Measurements from ENCODE around the gene ZDBF2. TPM values are rescaled to one million over a fixed set of nuclear protein-coding genes. Genes with fewer than 3 reads are reported as not detected.
"Not testable (repeated sequence)": the region's sequence is repeated elsewhere in the genome, so short reads cannot be mapped to it uniquely, and the experiment has no call there.

The ZDBF2 gene
- 11.0 TPM for polyA plus RNA-seq (ENCODE audit: insufficient read length)

DNA sequence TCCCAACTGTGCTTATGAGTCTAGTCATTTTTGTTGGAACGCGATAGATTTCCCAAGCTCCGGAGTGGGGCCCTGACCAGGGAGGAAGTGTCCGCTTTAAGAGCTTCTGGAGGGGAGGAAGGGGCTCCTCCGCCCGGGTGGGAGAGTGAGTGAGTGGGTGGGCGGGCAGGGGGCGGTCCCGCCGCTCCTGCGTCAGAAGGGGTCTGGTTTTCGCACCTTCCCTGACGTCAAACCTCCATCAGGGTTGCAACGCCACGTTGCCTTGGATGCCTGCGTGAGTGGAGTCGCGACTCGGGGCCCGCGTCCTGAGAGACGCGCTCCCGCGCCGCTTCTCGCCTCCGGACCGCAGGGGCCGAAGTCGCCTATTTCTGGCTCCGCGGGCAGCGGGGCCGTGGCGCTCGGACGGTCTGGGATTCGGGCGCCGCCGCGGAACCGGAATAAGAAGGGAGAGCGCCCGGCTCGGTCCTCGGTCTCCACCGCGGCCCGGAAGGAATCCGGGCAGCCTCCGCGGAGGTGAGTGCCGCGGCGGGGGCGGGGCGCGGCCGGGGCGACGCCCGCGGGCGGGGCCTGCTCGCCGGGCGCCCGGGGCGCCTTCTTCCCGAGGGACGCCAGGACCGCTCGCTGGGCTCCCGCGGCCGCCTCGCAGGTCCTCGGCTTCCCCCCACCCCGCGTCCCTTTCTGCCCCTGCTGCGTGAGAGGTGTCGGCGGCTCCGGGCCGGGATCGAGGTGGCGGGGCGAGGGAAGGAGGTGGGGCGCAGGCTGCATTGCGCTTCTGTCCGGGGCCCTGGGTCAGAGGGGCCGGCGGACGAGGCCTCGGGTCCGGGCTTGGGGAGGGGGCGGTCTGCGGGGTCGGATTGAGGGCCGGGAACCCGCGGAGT lies at the start of gene ZDBF2:
TSS of gene ZDBF2 (plus strand) at position 230 of the 878 bp plus-strand sequence. CDS start 7,187 bp downstream, outside the sequence.
- no peak for DNase-seq (ENCODE audit: low read depth)

DNA sequence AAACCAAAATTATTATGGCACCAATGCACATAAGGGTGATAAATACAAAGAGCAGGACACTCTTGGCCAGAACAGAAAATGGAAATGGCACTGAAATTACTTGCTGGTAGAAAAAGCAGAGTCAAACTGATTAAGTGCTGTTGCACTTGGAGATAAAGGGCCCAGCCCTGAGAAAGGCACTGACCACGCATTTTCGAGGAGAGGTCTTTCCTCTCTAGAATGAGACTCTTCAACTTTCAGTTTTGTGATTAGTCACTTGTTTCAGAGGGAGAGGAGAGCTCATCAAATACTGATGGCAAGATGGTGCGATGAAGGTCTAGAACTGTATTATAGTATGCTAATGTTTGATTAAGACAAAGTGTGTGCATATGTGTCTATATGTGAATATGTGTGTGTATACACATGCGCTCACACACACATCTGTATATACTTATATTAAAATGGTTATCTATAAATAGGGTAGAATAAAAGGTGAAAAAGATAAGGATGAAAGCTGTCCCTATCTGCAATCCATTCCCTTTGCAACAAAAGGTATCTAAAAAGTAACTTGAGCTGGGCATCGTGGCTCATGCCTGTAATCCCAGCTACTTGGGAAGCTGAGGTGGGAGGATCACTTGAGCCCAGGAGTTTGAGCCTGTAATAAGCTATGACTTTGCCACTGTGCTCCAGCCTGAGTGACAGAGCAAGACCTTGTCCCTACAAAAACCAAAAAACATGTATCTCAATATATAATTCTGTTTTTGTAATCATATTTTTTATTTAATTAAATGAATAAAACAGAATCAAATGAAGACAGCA lies 48.8 kb upstream of the ZDBF2 start:
- DNase-seq (ENCODE audit: low read depth): no peak

DNA sequence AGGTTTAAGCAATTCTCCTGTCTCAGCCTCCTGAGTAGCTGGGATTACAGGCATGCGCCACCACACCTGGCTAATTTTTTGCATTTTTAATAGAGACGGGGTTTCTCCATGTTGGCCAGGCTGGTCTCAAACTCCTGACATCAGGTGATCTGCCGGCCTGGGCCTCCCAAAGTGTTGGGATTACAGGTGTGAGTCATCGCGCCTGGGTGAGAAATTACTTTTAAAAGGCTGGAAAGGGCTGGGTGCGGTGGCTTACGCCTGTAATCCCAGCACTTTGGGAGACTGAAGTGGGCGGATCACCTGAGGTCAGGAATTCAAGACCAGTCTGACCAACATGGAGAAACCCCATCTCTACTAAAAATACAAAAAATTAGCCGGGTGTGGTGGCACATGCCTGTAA lies 45.8 kb upstream of the ZDBF2 start:
- not testable (repeated sequence) for DNase-seq (ENCODE audit: low read depth)

DNA sequence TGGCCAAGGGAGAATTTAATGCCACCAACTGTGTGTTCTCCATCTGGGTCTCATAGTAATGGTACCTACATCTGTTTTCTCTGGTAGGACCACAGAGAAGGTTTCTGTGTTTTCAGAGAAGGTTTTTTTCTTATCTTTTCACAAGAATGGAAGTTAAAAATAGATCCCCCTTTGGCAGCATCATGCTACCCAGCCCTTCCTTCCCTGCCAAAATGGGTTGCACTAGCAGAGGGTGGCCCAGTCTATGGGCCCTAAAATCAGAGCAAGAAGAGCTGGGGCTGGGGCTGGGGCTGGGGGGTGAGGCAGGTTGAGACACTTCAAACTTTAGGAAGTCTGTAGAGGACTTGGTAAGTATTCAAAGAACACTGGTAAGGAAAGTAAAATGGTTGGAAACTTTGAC lies 44.8 kb upstream of the ZDBF2 start:
- DNase-seq (ENCODE audit: low read depth): no peak

DNA sequence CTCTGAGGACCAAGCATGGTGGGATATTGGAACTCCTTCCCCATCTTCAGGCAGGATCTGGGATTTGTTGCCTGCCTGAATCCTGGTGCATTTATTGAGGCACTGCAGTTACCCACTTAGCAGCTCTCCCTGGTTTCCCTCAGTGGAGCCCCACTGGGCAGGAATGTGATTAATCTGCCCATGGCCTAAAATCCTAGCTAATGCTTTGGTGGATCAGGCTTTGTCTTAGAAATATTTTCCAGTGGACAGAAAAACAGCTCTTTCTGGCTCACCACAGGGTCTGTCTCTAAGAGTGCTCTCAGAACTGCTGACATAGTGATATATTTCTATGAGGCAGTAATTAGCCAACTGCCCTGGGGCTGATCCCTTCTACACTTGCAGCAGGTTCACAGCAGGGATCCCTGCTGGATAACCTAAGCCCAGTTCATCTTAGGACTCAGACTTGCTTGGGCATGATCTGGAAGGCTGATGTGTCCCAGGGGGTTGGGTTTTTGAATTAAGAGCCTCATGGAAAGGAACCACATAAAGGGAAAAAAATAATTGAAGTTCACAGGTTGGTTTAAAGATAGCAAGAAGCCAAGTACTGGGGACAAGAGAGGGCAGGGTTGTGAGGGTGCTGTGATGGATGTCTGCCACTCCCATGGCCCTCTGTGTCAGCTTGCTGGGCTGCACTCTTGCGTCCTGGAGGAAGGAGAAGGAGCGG lies 44.3 kb upstream of the ZDBF2 start:
- DNase-seq (ENCODE audit: low read depth): no peak

DNA sequence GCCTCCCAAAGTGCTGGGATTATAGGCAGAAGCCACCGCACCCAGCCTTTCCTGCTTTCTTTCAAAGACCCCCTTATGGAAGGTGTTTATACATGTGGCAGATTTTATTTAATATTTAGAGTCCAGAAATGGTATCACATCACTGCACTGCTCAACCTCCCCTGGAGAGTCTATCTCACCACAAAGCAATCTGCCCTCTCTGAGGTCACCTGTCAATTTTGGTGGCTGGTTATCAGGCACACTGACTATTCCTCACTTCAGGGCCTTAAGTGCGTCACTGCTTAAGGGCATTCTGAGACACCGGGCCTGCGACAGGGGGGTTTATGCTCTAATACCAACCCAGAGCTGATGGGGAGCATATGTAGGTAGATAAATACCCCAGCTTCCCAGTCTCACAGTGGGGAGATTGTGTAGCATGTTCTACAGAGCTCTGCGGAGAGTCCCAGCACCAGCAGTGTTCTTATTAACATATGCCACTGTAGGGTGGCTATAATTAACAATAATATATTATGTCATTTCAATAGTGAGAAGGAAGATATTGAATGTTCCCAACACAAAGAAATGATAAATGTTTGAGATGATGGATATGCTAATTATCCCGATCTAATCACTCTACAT lies 42.7 kb upstream of the ZDBF2 start:
- DNase-seq (ENCODE audit: low read depth): no peak

DNA sequence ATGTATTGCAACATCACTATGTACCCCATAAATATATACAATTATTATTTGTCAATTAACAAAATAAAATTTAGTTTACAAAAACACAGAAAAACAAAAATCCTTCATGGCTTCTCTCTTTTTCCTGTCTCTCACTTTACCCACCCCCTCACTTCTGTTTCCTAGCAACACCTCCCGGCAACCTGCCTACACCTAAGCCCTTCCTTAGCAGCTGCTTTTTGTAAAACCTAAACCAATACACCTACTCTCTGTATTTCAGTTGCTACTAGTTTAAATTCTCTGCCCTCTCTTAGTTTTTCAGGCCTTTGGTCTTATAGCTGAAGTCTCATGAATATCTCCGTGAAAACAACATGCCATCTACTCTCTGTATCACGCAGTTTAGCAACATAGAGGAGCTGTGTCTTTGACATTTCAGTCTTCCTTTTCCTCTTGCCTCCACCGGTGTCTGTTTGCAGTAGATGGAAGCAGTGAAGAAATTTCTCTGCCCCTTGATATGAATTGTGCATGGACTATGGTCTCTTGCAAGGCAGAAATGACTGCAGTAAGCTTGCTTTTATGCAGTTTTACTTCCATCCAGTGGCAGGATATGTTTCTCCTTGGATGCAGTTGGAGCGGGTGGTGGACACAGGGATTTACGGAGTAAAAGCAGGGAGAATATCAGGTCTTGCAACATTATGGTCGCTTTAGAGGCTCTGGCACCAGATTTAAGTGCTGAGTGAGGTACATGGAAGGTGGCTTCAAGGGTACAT lies 42.0 kb upstream of the ZDBF2 start:
- no peak for DNase-seq (ENCODE audit: low read depth)

DNA sequence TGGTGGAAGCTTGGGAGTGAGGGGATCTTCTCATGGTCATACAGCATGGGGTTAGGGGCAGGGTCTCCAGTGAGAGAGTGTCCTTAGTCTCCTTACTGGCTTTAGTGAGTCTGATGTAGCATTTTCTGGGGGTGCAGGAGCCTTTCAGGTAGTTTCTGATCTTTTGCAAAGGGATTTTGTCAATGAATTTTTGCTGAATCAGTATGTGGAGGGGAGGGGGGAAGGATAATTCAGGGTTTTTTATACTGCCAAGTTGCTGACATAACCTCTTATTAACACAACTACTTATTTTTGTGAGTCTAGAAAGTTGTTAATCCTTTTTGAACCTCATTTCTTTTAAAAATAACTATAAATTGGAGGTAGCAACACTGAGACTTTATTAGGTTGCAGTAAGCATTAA lies 35.3 kb upstream of the ZDBF2 start:
- no peak for DNase-seq (ENCODE audit: low read depth)

DNA sequence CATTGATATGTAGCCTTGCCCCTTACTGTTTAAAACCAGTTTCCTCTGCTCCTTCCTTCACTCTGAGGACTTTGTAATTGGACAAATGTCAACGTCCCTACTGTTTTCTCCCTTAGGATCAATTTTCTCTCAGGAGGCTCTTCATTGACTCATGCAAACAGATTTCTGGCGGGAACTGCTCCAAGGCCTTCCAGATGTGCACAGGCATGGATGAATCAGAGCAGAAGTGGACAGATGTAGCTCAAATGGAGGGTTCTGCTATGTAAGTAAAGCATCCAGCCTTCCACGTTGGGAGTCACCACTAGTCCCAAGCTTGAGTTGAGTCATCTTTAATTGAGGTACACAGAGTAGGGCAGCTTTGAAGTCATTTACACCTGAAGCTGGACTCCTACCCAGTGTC lies 34.1 kb upstream of the ZDBF2 start:
- no peak for DNase-seq (ENCODE audit: low read depth)

DNA sequence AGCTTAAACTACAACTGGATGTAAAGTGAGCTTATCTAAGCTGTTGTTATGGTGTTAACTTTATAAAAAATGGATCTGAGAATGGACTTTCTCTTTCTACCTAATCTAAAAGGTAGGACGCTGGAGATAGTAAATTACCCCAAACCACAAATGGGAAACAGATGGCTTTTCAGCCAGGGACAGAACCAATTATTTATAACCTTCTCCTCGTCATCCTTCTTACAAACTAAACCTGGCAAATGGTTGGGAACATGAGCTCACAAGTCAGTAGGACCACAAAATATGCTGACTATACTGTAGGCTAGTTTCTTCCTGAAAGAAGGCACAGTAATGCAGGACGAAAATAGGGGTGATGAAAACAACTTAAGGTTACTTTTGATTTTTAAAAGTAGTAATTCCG lies 32.7 kb upstream of the ZDBF2 start:
- no peak for DNase-seq (ENCODE audit: low read depth)

DNA sequence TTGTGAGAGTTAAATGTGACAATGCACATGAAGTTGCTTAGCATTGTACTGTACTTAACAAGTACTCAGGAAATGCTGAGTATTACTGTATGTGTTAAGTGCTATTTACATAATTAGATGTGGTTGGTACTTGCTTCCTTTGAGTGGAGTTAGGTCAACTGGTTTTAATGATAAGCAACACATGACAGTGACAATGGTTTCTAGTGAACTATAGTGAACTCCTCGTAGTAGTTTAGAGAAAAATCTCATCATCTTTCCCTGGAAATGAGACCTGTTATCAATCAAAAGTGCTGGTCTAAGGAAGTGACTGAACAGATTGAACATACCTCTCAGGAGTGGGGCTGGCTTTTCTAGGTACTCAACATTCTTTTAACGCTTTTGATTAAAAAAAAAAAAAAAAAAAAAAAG lies 29.2 kb upstream of the ZDBF2 start:
- no peak for DNase-seq (ENCODE audit: low read depth)

DNA sequence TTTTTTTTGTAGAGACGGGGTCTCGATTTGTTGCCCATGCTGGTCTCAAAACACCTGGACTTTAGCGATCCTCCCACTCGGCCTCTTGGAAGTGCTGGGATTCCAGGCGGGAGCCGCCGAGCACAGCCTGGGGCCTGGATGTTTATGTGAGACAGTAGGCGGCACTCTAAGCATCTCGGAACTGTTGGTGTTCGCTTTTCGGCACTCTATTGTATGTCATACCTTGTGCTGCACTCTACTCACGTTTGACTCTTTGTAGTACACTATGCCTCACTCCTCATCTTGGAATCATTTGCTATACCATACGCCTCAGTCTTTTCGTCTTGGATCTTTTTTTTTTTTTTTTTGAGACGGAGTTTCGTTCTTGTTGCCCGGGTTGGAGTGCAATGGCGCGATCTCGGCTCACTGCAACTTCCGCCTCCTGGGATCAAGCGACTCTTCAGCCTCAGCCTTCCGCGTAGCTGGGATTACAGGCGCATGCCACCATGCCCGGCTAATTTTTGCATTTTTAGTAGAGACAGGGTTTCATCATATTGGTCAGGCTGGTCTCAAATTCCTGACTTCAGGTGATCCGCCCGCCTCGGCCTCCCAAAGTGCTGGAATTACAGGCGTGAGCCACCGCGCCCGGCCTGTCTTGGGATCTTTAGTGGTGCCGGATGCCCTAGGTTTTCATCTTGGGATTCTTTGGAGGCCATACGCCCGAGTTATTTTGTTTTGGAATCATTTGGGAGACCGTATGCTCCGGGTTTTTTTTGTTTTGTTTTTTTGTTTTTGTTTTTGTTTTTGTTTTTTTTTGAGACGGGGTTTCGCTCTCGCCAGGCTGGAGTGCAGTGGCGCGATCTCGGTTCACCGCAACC lies 24.2 kb upstream of the ZDBF2 start:
- DNase-seq (ENCODE audit: low read depth): no peak

DNA sequence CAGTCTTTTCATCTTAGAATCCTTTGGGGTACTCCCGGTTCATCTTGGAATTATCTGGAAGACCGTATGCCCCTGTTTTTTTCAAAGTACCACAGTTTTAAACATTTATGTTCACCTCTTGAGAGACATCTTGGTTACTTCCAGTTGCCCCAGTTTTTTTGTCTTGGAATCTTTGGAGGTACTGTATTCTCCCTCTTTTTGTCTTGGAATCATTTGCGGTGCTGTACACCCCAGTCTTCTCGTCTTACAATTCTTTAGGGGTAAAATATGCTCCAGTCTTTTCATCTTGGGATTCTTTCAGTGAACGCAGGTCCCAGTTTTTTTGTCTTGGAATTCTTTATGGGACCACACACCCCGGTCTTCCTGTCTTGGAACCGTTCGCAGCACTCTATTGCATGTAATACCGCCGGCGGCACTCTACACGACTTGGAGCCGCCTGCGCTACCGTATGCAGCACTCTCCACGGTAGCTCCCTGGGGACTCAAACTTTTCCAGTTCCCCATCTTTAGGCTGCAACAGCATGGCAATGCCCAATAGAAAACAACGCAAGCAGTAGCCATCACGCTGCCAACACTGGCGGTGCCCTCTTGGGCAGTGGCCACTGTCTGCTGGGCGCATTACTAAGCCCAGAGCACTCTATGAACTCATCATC lies 21.2 kb upstream of the ZDBF2 start:
- DNase-seq (ENCODE audit: low read depth): no peak

DNA sequence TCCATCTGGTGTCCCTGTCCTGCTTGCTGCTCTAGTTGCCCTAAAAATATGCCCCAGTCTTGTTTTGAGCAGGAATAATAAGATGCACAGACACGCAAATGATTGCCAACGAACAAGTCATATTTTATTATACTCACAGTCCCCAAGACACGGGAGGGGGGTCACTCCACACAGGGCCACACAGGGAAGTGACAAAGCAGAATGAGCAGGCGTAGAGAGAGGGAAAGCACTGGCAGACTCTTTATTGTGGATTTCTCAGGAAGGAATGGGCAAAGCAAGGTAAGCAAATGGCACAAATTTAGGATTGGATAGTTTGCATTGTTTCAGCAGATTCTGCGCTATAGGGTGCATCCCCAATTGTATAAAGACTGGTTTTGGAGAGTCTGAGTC lies 20.7 kb upstream of the ZDBF2 start:
- no peak for DNase-seq (ENCODE audit: low read depth)

DNA sequence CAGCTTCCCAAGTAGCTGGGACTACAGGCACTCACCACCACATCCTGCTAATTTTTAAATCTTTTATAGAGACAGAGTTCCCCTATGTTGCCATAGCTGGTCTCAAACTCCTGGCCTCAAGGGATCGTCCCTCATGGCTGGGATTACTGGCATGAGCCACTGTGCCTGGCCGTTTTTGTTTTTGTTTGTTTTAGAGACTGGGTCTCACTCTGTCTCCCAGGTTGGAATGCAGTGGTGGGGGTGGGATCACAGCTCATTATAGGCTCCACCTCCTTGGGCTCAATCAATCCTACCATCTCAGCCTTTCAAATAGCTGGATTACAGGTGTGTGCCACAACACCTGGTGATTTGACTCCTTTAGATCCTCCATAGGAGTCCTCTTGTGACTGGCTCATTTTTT lies 19.5 kb upstream of the ZDBF2 start:
- DNase-seq (ENCODE audit: low read depth): no peak

DNA sequence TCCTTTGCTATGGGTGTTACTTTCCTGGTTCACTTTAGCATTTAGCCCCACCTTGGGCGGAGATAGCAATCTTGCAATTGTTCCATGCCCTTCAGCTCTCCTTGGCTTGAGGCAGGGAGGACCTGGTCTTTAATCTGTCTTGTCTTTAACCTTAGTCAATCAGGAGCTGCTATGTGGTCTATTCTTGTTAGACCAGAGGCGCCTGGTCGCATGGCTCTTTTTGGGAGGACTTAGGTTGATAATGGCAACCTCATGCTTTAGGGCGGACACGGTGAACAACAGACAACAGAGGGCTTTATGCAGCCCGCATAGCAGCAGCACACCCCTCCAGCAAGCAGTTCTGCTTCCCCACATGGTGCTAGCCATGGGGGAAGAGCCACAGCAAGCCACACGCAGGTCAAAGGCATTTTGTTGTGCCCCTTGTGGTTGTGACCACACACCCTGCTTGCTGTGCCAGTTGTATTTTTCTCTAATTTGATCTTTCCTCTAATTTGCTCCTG lies 17.7 kb upstream of the ZDBF2 start:
- DNase-seq (ENCODE audit: low read depth): no peak

DNA sequence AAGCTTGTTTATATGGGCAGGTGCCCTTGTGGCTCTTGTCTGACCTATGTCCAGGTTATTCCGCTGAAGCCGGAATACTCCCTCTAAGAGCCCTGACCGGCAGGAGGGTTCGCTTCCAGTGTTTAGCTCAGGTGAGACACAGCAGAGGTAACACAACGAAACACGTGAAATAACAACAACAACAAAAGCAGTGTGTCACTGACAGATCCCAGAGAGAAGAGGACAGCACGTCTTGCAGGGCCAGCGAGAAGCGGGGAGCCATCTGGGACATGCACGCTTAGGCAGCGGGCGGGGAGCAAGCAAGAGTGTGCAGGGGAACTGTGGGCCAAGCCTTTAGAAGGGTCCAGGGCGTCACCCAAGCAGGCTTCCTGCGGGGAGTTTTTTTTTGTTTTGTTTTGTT lies 17.1 kb upstream of the ZDBF2 start:
- no peak for DNase-seq (ENCODE audit: low read depth)

DNA sequence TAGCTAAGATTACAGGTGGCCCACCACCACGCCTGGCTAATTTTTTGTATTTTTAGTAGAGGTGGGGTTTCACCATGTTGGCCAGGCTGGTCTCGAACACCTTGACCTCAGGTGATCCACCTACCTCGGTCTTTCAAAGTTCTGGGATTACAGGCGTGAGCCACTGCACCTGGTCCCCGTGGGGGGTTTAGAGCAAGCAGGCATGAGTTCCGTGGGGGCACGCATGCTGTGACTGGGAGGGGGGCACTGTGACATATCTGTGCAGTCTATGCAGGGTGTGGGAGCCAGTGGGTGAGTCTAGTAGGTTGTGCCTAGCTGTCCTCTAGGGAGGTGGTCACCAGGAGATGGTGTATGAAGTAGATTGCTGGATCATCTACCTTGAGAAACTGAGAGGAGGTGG lies 16.6 kb upstream of the ZDBF2 start:
- DNase-seq (ENCODE audit: low read depth): no peak

DNA sequence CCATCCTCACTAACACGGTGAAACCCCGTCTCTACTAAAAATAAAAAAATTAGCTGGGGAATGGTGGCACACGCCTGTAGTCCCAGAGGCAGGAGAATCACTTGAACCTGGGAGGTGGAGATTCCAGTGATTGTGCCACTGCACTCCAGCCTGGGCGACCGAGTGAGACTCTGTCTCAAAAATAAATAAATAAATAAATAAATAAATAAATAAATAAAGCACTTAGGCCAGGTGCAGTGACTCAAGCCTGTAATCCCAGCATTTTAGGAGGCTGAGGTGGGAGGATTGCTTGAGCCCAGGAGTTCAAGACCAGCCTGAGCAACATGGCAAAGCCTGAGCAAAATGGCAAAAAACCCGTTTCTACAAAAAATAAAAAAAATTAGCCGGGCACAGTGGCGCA lies 15.8 kb upstream of the ZDBF2 start:
- not testable (repeated sequence) for DNase-seq (ENCODE audit: low read depth)
